ENCODE measurements around the gene SRA1. TPM values are rescaled to one million over a fixed set of nuclear protein-coding genes. Genes with fewer than 3 reads are reported as not detected.

Gene SRA1
- total and polyA plus RNA-seq, 9 of the 15 experiments (the other 6 are each of a cell fraction or from before 2014, with no cell fraction given), result 24.1 to 47.4 (median 41.3) TPM

DNA sequence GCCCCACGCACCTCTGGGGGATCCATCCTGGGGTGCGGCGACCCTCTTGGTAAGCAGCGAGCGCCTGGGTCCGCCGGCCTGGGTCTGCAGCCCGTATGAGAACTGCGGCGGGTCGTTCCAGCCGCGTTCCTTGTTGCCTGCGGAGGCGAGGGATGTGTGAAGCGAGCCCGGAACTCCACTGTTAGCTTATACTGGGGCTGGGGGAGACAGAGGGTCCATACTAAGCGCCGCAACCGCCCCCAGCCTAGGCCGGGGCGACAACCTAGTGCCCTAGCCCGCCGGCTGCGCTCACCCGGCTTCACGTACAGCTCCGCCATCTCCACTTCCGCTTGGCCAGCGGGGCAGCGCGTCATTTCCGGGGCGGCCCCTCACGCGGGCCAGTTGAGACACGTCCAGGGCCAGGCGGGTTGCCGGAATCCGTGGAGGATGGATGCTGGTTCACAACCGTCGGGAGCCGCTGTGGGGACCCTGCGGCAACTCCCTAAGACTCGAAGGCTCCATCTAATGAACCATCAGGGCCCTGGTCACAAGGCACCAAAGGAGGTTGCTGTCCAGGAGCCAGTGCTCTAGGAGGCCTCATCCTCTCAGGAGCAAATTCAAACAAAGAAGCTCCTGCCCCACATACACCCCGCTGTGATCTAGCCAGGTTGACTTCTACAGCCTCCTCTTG, at the start of gene SRA1 (continued):
- TF ChIP-seq, protein P1, sequence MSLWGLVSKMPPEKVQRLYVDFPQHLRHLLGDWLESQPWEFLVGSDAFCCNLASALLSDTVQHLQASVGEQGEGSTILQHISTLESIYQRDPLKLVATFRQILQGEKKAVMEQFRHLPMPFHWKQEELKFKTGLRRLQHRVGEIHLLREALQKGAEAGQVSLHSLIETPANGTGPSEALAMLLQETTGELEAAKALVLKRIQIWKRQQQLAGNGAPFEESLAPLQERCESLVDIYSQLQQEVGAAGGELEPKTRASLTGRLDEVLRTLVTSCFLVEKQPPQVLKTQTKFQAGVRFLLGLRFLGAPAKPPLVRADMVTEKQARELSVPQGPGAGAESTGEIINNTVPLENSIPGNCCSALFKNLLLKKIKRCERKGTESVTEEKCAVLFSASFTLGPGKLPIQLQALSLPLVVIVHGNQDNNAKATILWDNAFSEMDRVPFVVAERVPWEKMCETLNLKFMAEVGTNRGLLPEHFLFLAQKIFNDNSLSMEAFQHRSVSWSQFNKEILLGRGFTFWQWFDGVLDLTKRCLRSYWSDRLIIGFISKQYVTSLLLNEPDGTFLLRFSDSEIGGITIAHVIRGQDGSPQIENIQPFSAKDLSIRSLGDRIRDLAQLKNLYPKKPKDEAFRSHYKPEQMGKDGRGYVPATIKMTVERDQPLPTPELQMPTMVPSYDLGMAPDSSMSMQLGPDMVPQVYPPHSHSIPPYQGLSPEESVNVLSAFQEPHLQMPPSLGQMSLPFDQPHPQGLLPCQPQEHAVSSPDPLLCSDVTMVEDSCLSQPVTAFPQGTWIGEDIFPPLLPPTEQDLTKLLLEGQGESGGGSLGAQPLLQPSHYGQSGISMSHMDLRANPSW (CRISPR knock-in tag; IDR thresholded peaks at IDR 0.05), result no peak
- TF ChIP-seq FOXA3 (CRISPR knock-in tag; conservative IDR thresholded peaks at IDR 0.05 in 1 of 2, IDR thresholded peaks at IDR 0.05 in 1 of 2), result 0 out of 4 replicates have a peak, but pooled peaks of 1 of the 2 experiments have one; percentile 5
- TF ChIP-seq POLR3G (IDR thresholded peaks at IDR 0.05; ENCODE audit: extremely low read depth, insufficient read length, insufficient replicate concordance), result no peak
- TF ChIP-seq CHD4 (IDR thresholded peaks at IDR 0.05; ENCODE audit: insufficient read depth, insufficient replicate concordance, low read depth, low read length, poor library complexity, severe bottlenecking), result no peak
- TF ChIP-seq HNRNPL (IDR thresholded peaks at IDR 0.05; ENCODE audit: low read depth, low read length), result no peak
- TF ChIP-seq NR2C2 (CRISPR knock-in tag; IDR thresholded peaks at IDR 0.05), result no peak
- TF ChIP-seq NR2C2 (tag; IDR thresholded peaks at IDR 0.05), result peak; percentile 75
- no peak for TF ChIP-seq MEIS2 (IDR thresholded peaks at IDR 0.05; ENCODE audit: partially characterized antibody)
- TF ChIP-seq SREBF2 (CRISPR knock-in tag; IDR thresholded peaks at IDR 0.05), result no peak
- peak; percentile 90 for TF ChIP-seq CREB1 (IDR thresholded peaks at IDR 0.05)
- TF ChIP-seq CREB1 (CRISPR knock-in tag; IDR thresholded peaks at IDR 0.05), result peak; percentile 94
- TF ChIP-seq PYGO2 (tag; IDR thresholded peaks at IDR 0.05), result no peak
- TF ChIP-seq GTF2A2 (tag; IDR thresholded peaks at IDR 0.05), result no peak
- peak; percentile 15; the same call in 1 of the 2 replicates for TF ChIP-seq RHOXF2B (CRISPR knock-in tag; conservative IDR thresholded peaks at IDR 0.05)
- TF ChIP-seq SIN3B (IDR thresholded peaks at IDR 0.05; ENCODE audit: low read depth), result peak; percentile 77
- TF ChIP-seq CEBPB (tag; IDR thresholded peaks at IDR 0.05), result no peak
- TF ChIP-seq MIER1 (IDR thresholded peaks at IDR 0.05; ENCODE audit: low read depth), result no peak
- TF ChIP-seq RBM25 (IDR thresholded peaks at IDR 0.05; ENCODE audit: low read depth, low read length, severe bottlenecking), result no peak
- TF ChIP-seq, protein P2, sequence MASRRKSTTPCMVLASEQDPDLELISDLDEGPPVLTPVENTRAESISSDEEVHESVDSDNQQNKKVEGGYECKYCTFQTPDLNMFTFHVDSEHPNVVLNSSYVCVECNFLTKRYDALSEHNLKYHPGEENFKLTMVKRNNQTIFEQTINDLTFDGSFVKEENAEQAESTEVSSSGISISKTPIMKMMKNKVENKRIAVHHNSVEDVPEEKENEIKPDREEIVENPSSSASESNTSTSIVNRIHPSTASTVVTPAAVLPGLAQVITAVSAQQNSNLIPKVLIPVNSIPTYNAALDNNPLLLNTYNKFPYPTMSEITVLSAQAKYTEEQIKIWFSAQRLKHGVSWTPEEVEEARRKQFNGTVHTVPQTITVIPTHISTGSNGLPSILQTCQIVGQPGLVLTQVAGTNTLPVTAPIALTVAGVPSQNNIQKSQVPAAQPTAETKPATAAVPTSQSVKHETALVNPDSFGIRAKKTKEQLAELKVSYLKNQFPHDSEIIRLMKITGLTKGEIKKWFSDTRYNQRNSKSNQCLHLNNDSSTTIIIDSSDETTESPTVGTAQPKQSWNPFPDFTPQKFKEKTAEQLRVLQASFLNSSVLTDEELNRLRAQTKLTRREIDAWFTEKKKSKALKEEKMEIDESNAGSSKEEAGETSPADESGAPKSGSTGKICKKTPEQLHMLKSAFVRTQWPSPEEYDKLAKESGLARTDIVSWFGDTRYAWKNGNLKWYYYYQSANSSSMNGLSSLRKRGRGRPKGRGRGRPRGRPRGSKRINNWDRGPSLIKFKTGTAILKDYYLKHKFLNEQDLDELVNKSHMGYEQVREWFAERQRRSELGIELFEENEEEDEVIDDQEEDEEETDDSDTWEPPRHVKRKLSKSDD (conservative IDR thresholded peaks at IDR 0.05; ENCODE audit: low read length), result no peak
- TF ChIP-seq KDM2B (CRISPR knock-in tag; IDR thresholded peaks at IDR 0.05), result no peak
- TF ChIP-seq, protein P3, sequence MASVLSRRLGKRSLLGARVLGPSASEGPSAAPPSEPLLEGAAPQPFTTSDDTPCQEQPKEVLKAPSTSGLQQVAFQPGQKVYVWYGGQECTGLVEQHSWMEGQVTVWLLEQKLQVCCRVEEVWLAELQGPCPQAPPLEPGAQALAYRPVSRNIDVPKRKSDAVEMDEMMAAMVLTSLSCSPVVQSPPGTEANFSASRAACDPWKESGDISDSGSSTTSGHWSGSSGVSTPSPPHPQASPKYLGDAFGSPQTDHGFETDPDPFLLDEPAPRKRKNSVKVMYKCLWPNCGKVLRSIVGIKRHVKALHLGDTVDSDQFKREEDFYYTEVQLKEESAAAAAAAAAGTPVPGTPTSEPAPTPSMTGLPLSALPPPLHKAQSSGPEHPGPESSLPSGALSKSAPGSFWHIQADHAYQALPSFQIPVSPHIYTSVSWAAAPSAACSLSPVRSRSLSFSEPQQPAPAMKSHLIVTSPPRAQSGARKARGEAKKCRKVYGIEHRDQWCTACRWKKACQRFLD (CRISPR knock-in tag; IDR thresholded peaks at IDR 0.05), result peak; percentile 89
